NCI-H2107 treated with DMSO at 0.1 percent for 48 hours (cell line): ENCODE measurements around the gene DAGLA.

Experiments
- DNase-seq: peaks from one replicate; lab custom pipeline; 2025; ENCODE audit not compliant: unreplicated experiment; lab: John Stamatoyannopoulos, UW

Gene DAGLA

DNA sequence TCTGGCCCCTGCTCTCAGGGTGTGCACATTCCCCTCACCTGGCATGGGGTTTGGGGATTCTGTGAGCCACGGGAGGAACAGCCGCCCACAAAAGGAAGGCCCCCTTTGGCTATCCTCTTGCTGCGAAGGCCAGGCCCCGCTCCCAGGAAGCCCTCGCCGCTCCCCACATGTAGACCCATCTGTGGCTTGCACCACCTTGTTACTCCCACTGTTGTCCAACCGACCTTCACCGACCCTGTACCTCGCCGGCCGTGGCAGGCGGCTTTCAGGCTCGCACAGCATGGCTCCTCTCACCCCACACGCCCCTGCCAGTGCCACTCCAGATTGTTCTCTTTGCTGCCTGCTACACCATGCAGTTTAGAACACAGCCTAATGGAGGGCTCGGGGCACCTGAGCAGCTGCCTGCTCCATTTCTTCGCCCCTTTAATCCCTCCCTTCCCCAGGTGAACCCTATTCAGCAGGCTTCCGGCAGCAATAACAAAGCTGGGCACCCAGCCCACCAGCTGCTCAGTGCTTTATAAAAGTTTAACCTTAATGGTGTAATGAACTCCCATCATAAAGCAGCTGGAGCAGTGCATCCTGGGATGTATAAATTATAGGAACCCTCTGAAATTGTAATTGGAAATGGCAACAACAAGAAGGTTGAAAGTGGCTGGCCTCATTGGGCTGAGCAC is 10.7 kb downstream of the DAGLA start:
- peak; percentile 84 for DNase-seq

DNA sequence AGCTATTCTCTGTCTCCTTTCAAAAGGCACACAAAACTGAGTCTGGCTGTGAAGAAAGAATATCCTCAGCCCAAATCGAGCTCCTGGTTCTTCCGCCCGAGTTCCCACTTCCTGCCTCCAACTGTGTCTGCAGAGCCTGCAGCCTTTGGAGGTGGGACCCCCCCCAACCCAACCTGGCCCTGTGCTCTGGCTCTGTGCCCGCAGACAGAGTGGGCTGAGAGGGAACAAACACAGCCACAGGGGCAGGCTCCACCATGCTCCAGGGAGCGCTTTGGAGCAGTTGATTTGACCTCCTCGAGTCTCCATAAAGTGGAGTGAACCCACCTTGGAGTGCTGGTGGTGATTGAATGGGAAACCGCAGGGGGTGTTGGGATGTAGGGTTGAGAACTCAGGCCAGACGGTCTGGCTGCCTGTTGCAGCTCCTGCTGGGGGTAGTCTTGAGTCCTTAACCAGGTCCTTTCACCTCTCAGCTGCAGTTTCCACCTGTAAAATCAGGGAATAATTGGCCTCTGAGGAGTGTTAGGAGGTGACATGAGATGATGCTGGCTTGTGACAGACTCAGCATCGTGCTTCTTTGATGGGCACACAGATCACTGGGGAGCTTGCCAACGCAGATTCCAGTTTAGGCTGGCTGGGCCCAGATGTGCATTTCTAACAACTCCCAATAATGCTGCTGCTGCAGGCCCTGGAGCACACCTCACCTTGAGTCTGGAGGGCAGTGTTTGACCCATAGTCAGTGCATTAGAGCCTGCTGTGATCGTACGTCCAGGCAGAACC is 11.4 kb downstream of the DAGLA start:
- DNase-seq: peak; percentile 61

DNA sequence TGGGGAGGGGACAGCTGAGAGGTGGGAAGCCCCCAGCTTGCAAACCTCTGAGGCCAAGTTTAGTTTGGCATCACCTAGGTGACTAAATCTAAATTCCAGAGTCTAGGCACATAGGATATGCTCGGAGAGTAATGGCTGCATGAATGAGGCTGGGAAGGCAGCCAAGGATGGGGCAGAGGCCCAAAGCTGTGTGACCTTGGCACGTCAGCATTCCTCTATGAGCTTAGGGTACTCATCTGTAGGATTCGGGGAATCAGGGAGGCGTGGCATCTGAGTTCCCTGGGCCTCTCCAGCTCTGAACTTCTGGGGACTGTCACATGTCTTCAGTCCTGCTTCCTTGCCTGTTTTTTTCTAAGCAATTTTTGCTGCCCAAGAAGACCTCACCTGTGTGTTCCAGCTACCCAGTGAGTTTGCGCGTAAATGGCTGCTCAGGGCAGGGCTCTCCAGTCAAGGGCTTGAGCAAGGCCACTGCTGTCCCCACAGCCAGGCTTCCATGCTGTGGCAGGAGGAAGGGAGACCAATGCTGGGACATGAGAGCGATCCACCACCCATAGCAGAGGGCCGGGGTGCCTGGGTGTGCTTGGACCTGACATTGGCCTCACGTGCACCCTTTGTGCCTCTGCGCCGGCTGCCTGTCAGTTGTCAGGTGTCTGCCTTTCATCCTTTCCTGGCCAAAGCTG is 13.9 kb downstream of the DAGLA start:
- peak; percentile 57 for DNase-seq

DNA sequence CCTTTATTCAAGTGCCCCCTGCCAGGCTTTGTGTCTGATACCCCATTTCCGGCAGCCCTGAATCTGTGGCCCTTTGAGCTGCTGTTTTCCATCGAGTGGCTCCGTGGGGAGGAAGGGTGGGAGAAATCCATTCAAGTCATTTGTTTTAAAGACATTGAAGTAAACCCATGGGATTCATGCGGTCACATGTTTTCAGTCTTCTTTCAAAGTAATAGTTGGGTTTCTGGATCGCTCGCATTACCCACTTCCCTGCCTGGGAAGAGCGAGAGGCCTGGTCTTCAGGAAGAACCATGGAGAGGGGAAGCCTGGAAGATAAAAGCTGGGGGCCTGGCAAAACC is 14.4 kb downstream of the DAGLA start:
- peak; percentile 92 for DNase-seq

DNA sequence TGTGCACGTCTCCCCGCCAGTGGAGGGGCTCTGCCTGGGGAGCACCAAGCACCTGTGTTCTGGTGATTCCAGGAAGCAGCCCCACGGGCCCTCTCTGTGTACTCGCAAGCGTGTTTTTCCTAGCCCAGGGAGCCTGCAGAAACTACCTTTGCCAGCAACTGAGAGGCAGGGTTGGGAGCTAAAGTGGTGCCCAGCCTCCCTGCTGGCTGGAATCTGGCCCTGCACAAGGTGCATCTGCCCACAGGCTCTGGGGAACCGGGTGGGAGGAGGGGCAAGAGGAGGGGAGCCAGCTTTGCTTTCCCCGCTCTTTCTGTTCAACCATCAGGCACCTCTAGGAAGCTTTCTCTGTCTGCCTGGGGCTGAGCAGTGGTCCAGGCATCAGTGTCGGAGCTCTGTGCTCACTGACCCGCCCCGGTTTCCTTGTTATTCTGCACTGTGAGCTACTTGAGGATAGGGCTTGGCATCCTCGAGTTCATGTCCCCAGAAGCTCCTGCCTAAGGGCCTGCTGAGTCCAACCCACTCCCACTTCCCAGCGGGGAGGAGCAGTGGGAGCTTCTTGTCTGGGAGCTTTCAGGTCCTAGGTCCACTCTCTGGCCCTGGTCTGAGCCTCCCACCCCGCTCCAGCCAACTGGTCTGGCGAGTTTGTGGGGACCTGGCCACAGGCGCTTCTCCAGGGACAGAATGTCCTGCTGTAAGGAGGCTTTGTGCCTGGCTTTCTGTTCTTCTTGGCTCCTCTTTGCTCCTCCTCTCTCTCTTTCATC is 14.9 kb downstream of the DAGLA start:
- no peak for DNase-seq

DNA sequence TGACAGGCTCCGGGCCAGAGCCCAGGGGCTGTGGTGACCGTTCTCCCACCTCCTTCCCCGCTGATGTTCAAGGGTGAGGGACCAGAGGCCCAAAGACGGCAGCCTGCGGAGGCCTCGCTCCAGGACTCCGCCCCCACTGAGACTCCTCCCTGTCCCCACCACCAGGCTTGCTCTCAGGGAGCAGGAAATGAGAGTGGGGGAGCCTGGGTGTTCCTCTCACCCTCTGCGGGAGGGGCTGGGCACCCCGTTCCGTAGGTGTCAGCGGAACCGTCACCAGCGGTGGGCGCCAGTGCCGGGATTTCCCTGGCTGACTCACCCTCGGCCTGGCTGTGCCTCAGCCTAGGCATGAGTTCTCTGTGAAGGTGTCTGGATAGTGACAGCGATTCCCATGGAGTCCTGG is 15.7 kb downstream of the DAGLA start:
- no peak for DNase-seq

DNA sequence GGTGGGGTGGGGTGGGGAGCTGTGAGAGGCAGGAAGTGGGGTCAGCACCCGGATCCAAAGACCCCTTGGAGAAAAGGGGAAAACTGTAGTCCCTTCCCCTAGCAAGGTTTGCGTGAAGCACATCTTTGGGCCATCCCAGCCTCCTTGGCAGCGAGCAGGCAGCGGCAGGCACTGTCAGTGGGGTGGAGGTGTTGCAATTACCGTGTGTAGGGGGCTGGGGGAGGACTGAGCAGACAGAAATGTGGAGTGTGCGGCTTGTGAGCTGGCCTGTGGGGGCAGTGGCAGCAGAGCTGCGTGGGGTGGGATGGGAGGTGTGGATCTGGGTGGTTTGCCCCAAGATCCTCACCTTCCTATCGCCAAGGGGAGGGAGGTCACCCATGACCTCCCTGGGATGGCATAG is 16.4 kb downstream of the DAGLA start:
- no peak for DNase-seq

DNA sequence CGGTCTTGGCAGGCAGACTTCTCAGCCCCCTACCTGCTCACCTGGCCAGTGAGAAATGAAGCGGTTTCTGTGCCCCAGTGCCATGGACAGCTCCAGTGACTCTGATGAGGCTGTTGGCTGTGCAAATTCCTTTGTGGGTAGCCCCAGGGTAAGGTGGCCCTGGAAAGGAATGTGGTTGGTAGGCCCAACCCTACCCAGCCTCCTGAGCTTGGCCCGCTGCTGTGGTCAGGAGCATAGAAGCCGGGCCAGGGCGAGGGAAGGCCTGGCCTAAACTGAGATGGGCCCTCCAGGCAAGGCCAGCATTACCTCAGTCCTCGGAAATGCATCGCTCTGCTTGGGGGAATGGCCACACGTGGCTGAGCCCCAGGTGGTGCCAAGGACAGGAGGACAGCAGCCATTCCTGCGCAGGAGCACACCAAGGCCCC is 16.9 kb downstream of the DAGLA start:
- no peak for DNase-seq

DNA sequence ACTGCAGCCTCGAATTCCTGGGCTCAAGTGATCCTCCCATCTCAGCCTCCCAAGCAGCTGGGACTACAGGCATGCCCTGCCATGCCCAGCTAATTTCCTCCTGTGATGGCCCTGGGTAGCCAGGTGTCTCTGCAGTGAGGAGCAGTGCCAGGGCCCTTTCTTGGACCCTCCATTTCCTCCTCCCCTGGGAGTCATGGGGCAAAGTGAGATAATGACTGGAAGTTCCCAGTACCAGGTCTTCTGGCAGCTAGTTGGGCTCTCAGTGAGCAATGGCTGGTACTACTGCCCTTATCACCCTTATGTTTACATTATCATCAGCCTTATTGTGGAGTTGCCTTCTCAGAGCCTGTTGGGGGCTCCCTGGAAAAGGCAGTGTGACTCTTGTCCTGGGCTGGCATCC is 17.6 kb downstream of the DAGLA start:
- no peak for DNase-seq

DNA sequence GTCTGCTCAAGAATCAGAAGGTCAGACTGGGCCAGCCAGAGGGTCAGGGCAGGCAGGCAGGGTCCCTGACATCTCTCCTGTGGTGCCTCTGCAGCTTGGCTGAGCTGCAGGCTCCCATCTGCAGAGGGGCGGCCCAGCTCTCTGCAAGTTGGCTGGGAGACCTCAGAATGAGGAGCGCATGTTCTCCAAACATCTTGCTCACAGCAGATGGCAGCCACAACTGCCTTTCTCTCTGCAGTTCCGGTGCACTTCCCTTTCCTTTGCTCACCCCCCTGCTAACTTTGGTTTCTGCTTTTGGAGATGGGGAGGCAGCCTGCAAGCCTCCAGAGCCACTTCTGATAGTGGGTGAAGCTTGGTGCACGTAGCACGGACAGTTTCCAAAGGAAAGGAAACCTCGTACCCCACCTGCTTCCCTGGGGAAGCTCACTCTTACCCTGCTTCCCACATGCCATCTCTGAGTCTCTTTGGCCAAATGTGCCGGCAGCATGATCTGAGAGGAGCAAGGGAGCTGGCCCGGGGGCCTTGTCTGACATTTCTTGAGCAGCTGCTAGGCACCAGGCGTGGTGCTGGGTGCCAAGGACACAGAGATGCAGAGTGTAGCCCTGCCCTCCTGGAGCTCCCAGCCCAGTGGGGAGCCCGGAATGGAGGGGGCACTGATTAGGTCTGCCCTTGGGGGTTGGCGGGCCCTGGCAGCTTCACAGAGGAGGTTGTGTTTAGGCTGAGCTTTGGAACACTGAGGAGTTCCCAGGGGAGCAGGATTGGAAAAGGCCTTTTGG is 18.2 kb downstream of the DAGLA start:
- peak; percentile 45 for DNase-seq

DNA sequence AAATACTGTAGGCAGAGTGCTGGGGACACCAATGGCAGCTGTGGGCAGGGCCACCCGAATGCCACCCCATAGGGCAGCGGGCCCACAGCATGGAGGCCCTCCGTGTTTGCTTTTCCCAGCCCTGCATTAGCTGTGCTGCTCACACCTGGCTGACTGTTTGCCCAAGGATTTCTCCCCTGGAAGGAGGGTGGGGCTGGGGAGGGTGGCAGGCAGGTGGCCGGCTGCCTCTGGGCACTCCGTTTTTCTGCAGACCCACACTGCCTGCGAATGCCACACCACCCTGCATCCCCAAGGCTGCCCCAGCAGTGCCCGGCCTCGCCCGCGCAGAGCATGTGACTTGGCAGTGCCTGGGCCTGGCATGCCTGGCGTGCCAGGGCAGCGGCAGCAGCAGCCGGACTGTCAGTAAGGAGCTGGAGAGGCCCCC is 19.6 kb downstream of the DAGLA start:
- DNase-seq: peak; percentile 70

DNA sequence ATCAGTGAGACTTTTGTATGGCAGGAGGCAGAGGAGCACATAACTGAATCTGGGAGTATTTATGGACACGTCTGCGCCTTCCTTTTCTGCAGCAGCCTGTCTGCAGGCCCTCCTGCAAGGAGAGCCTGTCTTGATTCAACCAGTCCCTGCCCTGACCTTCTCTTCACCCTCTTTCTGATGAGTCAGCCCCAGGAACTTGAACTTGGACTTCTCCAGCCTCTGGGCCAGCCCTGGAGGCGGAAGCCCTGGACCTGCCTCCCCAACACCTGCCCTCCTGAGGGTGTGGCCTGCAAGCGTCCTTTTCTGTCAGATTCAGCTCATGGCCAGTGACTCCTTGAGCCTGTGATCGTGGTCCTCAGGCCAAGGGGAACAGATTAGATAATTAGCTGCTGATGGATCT is 20.0 kb downstream of the DAGLA start:
- no peak for DNase-seq

DNA sequence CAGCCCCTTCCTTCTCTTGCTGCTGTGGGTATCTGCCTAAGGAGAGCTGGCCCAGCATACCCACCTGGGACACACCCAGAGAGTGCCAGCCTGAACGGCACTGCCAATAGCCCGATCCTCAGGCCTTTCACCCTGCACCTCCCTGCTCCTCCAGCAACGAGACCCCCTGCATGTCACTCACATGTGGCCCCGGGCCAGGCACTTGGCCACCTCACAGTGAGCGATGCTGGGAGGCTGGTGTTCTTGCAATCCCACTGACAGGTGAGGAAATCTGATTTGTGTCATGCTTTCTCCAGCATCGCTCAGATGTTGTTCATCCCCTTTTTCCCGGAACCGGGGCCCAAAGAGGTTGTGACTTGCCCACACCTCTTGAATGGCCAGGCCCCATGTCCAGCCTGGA is 20.5 kb downstream of the DAGLA start:
- DNase-seq: no peak

DNA sequence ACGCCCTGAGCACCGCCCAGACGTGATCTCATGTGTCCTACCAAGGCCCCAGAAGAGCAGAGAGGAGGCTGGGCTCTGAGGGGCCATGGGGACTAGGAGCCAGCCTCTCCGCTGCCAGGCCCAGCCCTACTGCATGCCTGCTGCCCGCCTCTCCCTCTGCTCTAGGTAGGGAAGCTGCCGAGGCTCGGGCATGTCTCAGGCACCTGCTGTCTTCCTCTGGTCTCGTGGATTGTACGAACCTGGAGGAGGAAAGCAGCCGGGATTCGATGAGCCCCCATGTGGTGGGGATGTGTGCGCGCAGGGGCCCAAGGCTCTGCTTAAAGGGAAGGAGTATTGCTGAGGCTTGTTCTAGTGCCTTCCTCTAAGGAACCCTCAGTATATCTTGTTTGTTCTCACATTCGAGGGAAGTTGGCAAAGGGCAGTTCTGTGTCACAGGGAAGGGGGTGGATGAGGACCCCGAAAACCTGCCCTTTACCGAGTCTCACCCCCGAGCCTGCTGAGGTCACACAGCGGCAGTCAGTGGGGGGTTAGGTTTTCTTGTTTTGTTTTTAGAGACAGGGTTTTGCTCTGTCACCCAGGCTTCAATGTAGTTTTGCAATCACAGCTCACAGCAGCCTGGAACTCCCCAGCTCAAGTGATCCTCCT is 21.2 kb downstream of the DAGLA start:
- peak; percentile 84 for DNase-seq

DNA sequence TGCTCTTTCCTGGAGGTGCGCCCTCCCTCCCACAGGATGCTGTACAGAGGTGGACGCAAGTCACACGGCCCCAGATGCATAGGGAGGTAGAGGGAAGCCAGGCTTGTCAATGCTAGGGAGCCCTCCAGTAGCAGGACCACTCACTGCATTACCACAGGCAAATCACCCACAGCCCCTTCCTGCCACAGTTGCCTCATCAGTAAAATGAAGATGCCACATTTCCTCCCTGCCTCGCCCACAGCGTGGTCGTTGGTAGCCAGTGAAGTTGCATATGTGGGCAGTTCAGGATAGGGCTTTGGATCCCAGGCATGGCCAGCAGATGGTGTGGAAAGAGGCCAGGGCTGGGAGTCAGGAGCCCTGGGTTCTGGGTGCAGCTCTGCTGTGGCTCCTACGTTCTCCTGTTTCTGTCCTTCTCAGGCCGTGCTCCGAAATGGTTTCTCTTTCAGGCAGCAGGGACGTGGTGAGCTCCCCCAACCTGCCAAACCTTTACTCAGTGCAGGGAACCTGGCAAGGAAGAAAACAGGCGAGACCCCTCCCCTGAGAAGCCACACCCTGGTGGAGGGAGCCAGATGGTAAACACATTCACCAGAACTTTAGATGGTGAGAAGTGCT is 22.6 kb downstream of the DAGLA start:
- DNase-seq: no peak

DNA sequence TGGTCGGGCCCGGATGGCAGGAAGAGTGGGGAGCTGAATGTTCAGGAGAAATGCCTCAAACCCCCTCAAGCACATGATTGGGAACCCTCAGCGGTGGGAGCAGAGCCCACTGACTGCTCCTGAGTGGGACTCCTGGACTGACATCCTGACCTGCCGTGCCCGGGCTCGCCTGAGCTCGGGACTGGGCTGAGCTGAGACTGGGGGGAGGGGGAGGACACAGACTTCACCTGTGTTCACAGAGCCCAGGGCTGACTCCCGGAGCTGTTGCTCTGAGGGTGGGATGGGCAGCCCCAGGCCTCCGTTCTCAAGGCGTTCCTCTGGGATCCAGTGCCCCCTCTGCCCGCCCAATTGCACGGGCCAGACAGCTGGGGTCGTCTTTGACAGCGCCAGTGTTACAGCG is 24.6 kb downstream of the DAGLA start:
- no peak for DNase-seq

DNA sequence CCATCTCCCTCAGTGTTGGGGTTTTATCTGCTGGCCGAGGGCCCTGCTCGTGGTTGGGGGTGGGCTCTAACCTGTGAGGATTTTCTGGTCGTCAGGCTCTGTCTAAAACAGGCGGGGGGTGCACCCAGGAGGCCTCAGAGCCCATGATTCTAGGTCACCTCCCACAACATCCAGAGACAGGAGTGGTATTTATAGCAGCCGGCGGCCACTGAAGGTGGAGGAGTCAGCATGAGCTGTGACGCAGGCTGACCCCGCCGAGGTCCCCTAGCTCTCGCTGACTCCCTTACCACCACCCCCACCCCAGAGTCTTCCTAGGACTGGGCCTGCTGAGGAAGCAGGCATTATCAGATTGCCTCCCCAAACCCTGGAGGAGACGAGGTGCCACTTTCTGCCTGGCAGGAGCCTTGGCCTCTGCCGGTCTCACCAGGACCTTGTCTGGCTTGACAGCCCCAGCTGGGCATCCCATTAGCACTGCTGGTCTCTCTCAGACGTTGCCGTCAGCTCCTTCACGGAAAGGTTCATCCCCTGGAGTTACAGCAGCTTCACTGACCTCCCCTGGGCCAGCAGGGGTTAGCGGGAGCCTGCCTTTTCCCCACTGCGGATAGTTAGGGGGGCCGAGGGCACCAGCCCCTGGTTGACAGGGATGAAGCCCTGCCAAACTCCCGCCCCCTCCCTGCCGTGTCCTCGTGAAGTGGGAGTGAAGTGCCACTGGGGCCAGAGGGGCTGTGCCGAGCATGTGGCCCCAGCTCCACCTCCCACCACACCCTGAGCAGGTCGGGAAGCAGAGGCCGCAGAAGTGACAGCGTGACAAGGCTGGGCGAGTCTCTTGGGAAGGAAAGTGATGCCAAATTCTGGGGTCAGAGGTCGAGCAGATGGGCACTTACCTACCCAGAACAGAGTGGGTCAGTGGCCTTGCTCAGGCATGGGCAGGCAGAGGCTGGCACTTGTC is 26.5 kb downstream of the DAGLA start:
- DNase-seq: no peak

DNA sequence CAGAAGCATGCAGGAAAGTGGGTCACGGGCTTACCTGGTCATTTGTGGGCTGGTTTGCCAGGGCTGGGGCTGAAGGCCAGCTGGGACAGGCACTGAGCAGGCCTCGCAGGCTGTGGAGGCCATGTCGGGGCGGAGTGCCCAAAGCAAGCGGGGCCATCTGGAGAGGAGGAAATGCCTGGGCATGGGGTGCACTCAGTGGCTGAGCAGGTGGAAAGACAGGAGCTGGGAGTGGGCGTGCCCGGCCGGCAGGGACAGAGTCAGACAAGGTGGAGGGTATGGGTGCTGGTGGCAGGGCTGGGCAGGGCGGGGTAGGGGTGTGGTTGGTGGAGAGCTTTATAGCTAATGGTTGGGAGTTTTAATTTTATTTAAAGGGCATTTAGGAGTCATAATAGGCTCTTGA is 27.4 kb downstream of the DAGLA start:
- DNase-seq: no peak

DNA sequence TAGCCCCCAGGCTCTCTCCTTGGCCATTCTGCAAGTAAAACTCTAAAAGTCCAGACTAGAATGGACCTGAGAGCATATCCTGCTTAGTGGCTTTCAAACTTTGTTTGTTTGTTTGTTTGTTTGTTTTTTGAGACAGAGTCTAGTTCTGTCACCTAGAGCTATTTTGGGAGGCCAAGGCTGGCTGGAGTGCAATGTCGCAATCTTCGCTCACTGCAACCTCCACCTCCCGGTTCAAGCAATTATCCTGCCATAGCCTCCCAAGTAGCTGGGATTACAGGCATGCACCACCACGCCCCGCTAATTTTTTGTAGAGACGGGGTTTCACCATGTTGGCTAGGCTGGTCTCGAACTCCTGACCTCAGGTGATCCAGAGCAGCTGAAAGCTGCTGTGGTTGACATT is 28.9 kb downstream of the DAGLA start:
- DNase-seq: no peak
